ENCODE results near the gene IGSF22. TPM values are rescaled to one million over a fixed set of nuclear protein-coding genes. Genes with fewer than 3 reads are reported as not detected.

Gene IGSF22
- total and polyA plus RNA-seq, 9 of the 15 experiments (the other 6 are each of a cell fraction or from before 2014, with no cell fraction given): not detected

- in situ Hi-C loops (cut with MboI): loop anchor here (5.0 to 25.0 kb wide), 3 partner anchors 73 to 485 kb away; partner anchors contain the start of genes SAA2 and TSG101
- ATAC-seq (no peak), FAIRE-seq (no peak), DNase-seq (ENCODE audit: extremely low read depth in 1 of 4, low spot score in 3 of 4) (no peak)
- Histone ChIP-seq H3K9me1 (ENCODE audit: control insufficient read depth, insufficient read depth, low read length) (no peaks in the 10 kb centered on the region), H4K20me1 (replicated peaks; ENCODE audit: control insufficient read depth, insufficient read depth, low read length) (no peaks in the 10 kb centered on the region), H3K27ac (ENCODE audit: extremely low read depth, low read depth, low read length) (no peak overlapping the region), H3K4me2 (ENCODE audit: insufficient read depth, low read length) (no peak overlapping the region), H3K4me1 (replicated peaks in 1 of 2; ENCODE audit: control insufficient read depth in 2 of 2, insufficient read depth in 2 of 2, low read length in 2 of 2) (peaks cover 0 to 3% of the 10 kb centered on the region in 2 experiments; a peak in 1 of 5 replicates), H3K79me2 (ENCODE audit: control insufficient read depth, insufficient read depth, low read length) (no peaks in the 10 kb centered on the region), H3K9me3 (replicated peaks; ENCODE audit: control insufficient read depth, insufficient read depth, low read depth, low read length) (no peaks in the 10 kb centered on the region), H3K4me3 (no peak overlapping the region), H2AFZ (ENCODE audit: low read depth, low read length) (no peak overlapping the region), H3K36me3 (ENCODE audit: control insufficient read depth, insufficient read depth, low read length) (no peaks in the 10 kb centered on the region), H3K9ac (ENCODE audit: insufficient read depth in 1 of 2, low read depth in 2 of 2, low read length in 2 of 2) (no peak overlapping the region), H3K27me3 (ENCODE audit: control insufficient read depth in 2 of 2, insufficient read depth in 2 of 2, low read length in 2 of 2) (peaks cover 9 to 43% of the 10 kb centered on the region in 2 experiments)
- BruUV-seq (replicated peaks): no TSS peak
- POLR2A ChIA-PET: interaction anchor here (0.7 kb wide), 1 partner anchor 444 kb away, joined by 3 read pairs; no protein-coding TSS in a partner anchor
- peak; percentile 80 to 82 for TF ChIP-seq NRF1 (conservative IDR thresholded peaks at IDR 0.05 in 1 of 2, IDR thresholded peaks at IDR 0.05 in 1 of 2)
- no peak for TF ChIP-seq GTF2E2 (tag; IDR thresholded peaks at IDR 0.05)
- WGBS (ENCODE audit: insufficient coverage, low coverage, missing lambda C conversion rate): 1% methylated on average over 6 of the region's 9 CpGs
- intact Hi-C loops (cut with micrococcal nuclease): loop anchor here (10.0 kb wide), 2 partner anchors 485 to 615 kb away; partner anchors contain the start of gene SAA2
- CTCF ChIA-PET (ENCODE audit: low intra/inter-chr PET ratio): interaction anchor here (3.4 kb wide), 1 partner anchor 190 kb away, joined by 19 read pairs; no protein-coding TSS in a partner anchor
These were observed 4.0 kb upstream of the IGSF22 start for GRCh38 chr11:18730020-18730419.

- H3K4me1 ChIP-seq (replicated peaks in 1 of 2; ENCODE audit: control insufficient read depth in 2 of 2, insufficient read depth in 2 of 2, low read length in 2 of 2): peaks cover 0 to 3% of the 10 kb centered on the region in 2 experiments; a peak in 1 of 5 replicates
- ChIA-PET POLR2A (no interaction called here), CTCF (ENCODE audit: low intra/inter-chr PET ratio) (interaction anchor here (3.4 kb wide), 1 partner anchor 189 kb away, joined by 19 read pairs; no protein-coding TSS in a partner anchor)
- H3K4me2 ChIP-seq (ENCODE audit: insufficient read depth, low read length): no peak overlapping the region
- no peaks in the 10 kb centered on the region for H3K9me3 ChIP-seq (replicated peaks; ENCODE audit: control insufficient read depth, insufficient read depth, low read depth, low read length)
- H2AFZ ChIP-seq (ENCODE audit: low read depth, low read length): no peak overlapping the region
- H3K79me2 ChIP-seq (ENCODE audit: control insufficient read depth, insufficient read depth, low read length): no peaks in the 10 kb centered on the region
- no peaks in the 10 kb centered on the region for H4K20me1 ChIP-seq (replicated peaks; ENCODE audit: control insufficient read depth, insufficient read depth, low read length)
- H3K27me3 ChIP-seq (ENCODE audit: control insufficient read depth in 2 of 2, insufficient read depth in 2 of 2, low read length in 2 of 2): peaks cover 8 to 43% of the 10 kb centered on the region in 2 experiments
- ATAC-seq (no peak), FAIRE-seq (no peak), DNase-seq (ENCODE audit: extremely low read depth in 1 of 4, low spot score in 3 of 4) (no peak)
- H3K27ac ChIP-seq (ENCODE audit: extremely low read depth, low read depth, low read length): no peak overlapping the region
- H3K4me3 ChIP-seq: no peak overlapping the region
- WGBS (ENCODE audit: insufficient coverage, low coverage, missing lambda C conversion rate): 5% methylated on average over 12 of the region's 16 CpGs
- H3K36me3 ChIP-seq (ENCODE audit: control insufficient read depth, insufficient read depth, low read length): no peaks in the 10 kb centered on the region
- no peaks in the 10 kb centered on the region for H3K9me1 ChIP-seq (ENCODE audit: control insufficient read depth, insufficient read depth, low read length)
- in situ Hi-C loops (cut with MboI): loop anchor here (25.0 kb wide), 1 partner anchor 192 kb away; the partner anchor contains the start of gene TSG101
- BruUV-seq (replicated peaks): no TSS peak
- no peak for TF ChIP-seq NR4A1 (CRISPR knock-in tag; IDR thresholded peaks at IDR 0.05)
- no peak for TF ChIP-seq NR4A1 (tag; IDR thresholded peaks at IDR 0.05)
- TF ChIP-seq BRD9 (IDR thresholded peaks at IDR 0.05; ENCODE audit: low read depth, partially characterized antibody): no peak
- TF ChIP-seq HDAC8 (tag; IDR thresholded peaks at IDR 0.05): no peak
- no peak for TF ChIP-seq BRF1 (IDR thresholded peaks at IDR 0.05; ENCODE audit: borderline replicate concordance, extremely low read depth, insufficient read length)
- no peak for TF ChIP-seq ZNF143 (CRISPR knock-in tag; IDR thresholded peaks at IDR 0.05)
- TF ChIP-seq GTF3C2 (IDR thresholded peaks at IDR 0.05; ENCODE audit: borderline replicate concordance, extremely low read depth, insufficient read length): no peak
- intact Hi-C loops (cut with micrococcal nuclease): no loop called here
- no peak overlapping the region for H3K9ac ChIP-seq (ENCODE audit: insufficient read depth in 1 of 2, low read depth in 2 of 2, low read length in 2 of 2)
These were observed 3.4 kb upstream of the IGSF22 start for GRCh38 chr11:18729426-18729825.

Data from K562 (cell line).